Progenitor cell of endocrine pancreas (in vitro differentiated cells): ENCODE measurements around the gene CKS1B. TPM values are rescaled to one million over a fixed set of nuclear protein-coding genes. Genes with fewer than 3 reads are reported as not detected.
"Not testable (repeated sequence)": the region's sequence is repeated elsewhere in the genome, so short reads cannot be mapped to it uniquely, and the experiment has no call there.

Source experiments
- DNase-seq: peaks from one replicate; pipeline ENCODE4 v3.0.0; 2021; ENCODE audit warnings: low spot score; ENCODE audit not compliant: unreplicated experiment
- H3K27ac Mint-ChIP-seq: 2 replicates; pipeline ENCODE4 v1.8.0; 2021; ENCODE audit warnings: mild to moderate bottlenecking, moderate library complexity, mixed read lengths
- H3K27me3 Mint-ChIP-seq: 2 replicates; pipeline ENCODE4 v1.8.0; 2021; ENCODE audit warnings: mixed read lengths
- H3K36me3 Mint-ChIP-seq: 2 replicates; pipeline ENCODE4 v1.8.0; 2022; ENCODE audit warnings: mixed read lengths; ENCODE audit not compliant: insufficient read depth
- H3K4me1 Mint-ChIP-seq: 2 replicates; pipeline ENCODE4 v1.8.0; 2021; ENCODE audit warnings: low read depth, mixed read lengths
- H3K4me3 Mint-ChIP-seq: 2 replicates; pipeline ENCODE4 v1.8.0; 2021; ENCODE audit warnings: low read depth, mild to moderate bottlenecking, moderate library complexity, mixed read lengths
- H3K9me3 Mint-ChIP-seq: 2 replicates; pipeline ENCODE4 v1.8.0; 2021; ENCODE audit warnings: low read depth, mixed read lengths
- total RNA-seq: library from RNA; stranded (reverse); gene quantifications from 2 replicates; pipeline ENCODE4 v1.2.1, GENCODE V29; 2021
- TF ChIP-seq, protein P1 (sequence below): fragments of 200-600 bp; sonication (generic); IDR thresholded peaks from one replicate; pipeline ENCODE4 v1.5.0; 2021; ENCODE audit warnings: antibody characterized with exemption, mild to moderate bottlenecking; ENCODE audit not compliant: unreplicated experiment

Gene CKS1B
- total RNA-seq, 1 donor from 2014 or later: 78.7 TPM

DNA sequence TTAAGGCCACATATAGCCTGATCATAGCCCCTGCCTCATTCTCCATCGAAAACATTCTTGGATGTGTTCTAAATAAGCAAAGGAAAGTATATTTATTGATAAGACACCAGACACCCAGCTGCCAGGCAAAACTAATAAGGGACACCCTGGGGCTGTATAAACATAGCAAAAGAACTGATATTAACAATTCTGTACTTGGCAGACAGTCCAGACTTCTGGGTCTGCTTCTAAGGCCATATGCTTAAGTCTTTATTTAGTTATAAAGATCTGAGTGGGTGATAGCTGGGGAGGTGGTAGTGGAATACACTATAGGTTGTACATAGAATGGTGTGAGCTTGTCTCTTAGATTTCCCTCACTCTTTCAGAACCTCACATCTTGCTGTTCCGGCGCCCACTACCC, 3.9 kb downstream of the CKS1B start:
- Mint-ChIP-seq H3K27me3 (no peaks in the 10 kb centered on the region), H3K9me3 (no peaks in the 10 kb centered on the region), H3K4me1 (peaks cover 10% of the 10 kb centered on the region), H3K27ac (no peak overlapping the region), H3K36me3 (peaks cover 10% of the 10 kb centered on the region), H3K4me3 (no peak overlapping the region)
- DNase-seq: no peak
- TF ChIP-seq, protein P1, sequence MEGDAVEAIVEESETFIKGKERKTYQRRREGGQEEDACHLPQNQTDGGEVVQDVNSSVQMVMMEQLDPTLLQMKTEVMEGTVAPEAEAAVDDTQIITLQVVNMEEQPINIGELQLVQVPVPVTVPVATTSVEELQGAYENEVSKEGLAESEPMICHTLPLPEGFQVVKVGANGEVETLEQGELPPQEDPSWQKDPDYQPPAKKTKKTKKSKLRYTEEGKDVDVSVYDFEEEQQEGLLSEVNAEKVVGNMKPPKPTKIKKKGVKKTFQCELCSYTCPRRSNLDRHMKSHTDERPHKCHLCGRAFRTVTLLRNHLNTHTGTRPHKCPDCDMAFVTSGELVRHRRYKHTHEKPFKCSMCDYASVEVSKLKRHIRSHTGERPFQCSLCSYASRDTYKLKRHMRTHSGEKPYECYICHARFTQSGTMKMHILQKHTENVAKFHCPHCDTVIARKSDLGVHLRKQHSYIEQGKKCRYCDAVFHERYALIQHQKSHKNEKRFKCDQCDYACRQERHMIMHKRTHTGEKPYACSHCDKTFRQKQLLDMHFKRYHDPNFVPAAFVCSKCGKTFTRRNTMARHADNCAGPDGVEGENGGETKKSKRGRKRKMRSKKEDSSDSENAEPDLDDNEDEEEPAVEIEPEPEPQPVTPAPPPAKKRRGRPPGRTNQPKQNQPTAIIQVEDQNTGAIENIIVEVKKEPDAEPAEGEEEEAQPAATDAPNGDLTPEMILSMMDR: no peak

DNA sequence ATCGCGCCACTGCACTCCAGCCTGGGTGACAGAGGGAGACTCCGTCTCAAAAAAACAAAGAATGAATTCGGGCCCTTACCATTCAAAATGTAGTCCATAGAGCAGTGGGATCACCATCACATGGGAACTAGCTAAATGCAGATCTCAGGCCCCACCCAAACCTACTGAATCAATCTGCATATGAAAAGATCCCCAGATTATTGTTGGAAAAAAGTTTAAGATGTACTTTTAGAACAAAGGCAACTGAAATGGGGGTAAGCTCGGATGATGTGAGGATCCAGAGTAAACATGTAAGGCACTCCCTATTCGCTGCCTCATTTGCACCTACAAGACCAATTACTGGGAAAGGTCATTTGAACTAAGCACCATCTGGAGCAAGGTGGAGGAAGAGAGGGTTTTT, 7.9 kb downstream of the CKS1B start:
- no peak for DNase-seq
- no peaks in the 10 kb centered on the region for H3K27me3 Mint-ChIP-seq
- no peak overlapping the region for H3K27ac Mint-ChIP-seq
- TF ChIP-seq, protein P1: no peak
- peaks cover 10% of the 10 kb centered on the region for H3K4me1 Mint-ChIP-seq
- H3K4me3 Mint-ChIP-seq: no peak overlapping the region
- H3K9me3 Mint-ChIP-seq: no peaks in the 10 kb centered on the region
- peaks cover 11% of the 10 kb centered on the region for H3K36me3 Mint-ChIP-seq

DNA sequence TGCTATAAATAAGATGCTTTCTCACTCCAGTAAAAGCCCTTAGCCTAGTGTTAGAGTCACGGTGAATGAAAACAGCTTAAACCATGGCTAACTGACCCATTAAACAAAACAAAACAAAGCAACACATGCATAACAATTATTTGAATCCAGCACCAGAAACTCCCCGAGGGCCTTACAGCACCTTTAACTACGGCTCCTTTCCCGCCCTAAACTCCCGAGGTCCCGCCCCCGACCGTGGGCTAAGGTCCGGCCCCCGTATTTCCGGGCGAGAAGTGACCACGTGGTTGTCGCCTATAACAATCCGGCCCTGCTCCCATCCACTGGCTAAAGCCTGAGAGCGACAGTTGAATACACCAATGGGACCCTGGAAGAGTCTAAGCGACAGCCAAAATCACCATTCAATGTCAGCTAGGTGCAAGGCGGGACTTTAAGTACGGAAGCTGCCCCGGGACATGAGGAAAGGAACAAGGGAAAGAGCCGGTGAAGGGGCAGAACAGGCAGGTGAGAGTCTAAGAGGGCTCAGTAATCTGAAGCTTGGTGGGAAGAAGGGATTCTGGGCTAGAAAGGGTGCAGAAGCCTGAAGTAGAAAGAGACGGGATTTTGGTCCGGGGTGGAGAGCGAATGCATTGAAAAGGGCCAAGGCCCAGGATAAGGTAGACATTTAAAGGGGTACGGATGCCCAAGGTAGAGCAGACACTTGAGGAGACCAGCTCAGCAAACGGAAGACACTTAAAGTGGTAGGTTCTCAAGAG, 8.6 kb downstream of the CKS1B start, which contains the start of gene FLAD1:
Gene FLAD1 (plus strand): TSS at position 448 of the 752 bp plus-strand sequence. CDS start 351 bp downstream, outside the sequence.
- TF ChIP-seq, protein P1: no peak

DNA sequence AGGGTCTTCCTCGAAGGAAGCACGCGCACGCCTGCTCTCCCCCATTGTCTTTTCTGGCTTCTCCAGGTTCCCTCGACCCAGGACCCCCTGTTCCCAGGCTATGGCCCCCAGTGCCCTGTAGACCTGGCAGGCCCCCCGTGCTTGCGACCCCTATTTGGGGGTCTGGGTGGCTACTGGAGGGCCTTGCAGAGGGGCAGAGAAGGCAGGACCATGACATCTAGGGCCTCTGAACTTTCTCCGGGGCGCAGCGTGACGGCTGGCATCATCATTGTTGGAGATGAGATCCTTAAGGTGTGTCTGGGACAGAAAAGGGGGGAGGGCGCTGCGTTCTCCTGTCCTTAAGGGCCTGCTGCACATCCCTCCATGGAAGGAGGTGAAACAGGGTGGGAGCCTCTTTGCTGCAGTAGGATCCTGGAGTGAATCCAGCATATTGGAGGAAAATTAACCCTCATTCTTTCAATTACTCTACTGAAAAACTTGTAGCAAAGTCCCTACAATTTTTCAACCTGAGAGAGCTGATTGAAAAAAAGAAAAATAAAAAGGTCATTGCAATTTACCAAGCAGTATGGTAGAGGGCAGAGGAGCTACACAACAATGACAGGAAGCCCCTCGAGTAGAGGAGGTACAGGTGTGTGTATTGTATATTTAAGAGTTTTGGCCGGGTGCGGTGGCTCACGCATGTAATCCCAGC, 9.4 kb downstream of the CKS1B start:
- Mint-ChIP-seq H3K9me3 (no peaks in the 10 kb centered on the region), H3K27ac (no peak overlapping the region), H3K36me3 (peaks cover 13% of the 10 kb centered on the region), H3K27me3 (no peaks in the 10 kb centered on the region), H3K4me3 (no peak overlapping the region), H3K4me1 (peaks cover 10% of the 10 kb centered on the region)
- TF ChIP-seq, protein P1: no peak
- no peak for DNase-seq

More for the DNA sequence above, 8.6 kb downstream of the CKS1B start, which contains the start of gene FLAD1:
- Mint-ChIP-seq H3K4me3 (no peak within 1 kb of the TSS), H3K9me3 (no peaks in the 10 kb centered on the region), H3K27me3 (no peaks in the 10 kb centered on the region), H3K4me1 (peaks cover 10% of the 10 kb centered on the region), H3K36me3 (peaks cover 10% of the 10 kb centered on the region), H3K27ac (no peak within 1 kb of the TSS)
- DNase-seq: peak; percentile 91

DNA sequence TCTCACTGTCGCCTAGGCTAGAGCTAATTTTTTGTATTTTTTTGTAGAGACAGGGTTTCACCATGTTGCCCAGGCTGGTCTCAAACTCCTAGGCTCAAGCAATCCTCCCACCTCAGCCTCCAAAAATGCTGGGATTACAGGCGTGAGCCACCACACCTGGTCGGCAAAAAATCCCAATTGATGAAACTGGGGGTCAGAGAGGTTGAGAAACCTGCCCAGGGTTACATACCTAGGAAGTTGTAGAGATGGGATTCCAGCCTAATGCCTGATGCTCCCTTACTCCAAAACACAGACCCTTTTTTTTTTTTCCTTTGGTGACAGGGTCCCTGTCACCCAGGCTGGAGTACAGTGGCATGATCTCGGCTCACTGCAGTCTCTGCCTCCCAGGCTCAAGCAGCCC, 12.3 kb downstream of the CKS1B start:
- not testable (repeated sequence) for H3K36me3 Mint-ChIP-seq, DNase-seq, H3K27me3 Mint-ChIP-seq, H3K9me3 Mint-ChIP-seq, H3K27ac Mint-ChIP-seq, H3K4me1 Mint-ChIP-seq, H3K4me3 Mint-ChIP-seq
